Calu3 (cell line): ENCODE measurements around the gene HMMR. TPM values are rescaled to one million over a fixed set of nuclear protein-coding genes. Genes with fewer than 3 reads are reported as not detected.

ENCODE experiments used
- BruUV-seq: library from RNA; stranded (reverse); fragments of 400-500 nt; replicated peaks from 2 replicates; lab custom pipeline; 2021; lab: Mats Ljungman, UMichigan
- CTCF ChIA-PET: fragments of 300-600 bp; sonication (Branson Sonifier 250); formaldehyde crosslinking; loops from one replicate; lab custom pipeline; 2022; ENCODE audit warnings: antibody characterized with exemption; lab: Charles Lee
- DNase-seq: peaks from one replicate; pipeline ENCODE4 v3.0.0; 2022
- H3K27ac Mint-ChIP-seq: one replicate; pipeline ENCODE4 v1.8.0; 2022; ENCODE audit warnings: mixed read lengths; ENCODE audit not compliant: unreplicated experiment
- H3K27me3 Mint-ChIP-seq: one replicate; pipeline ENCODE4 v1.8.0; 2022; ENCODE audit warnings: mixed read lengths; ENCODE audit not compliant: unreplicated experiment
- H3K36me3 Mint-ChIP-seq: one replicate; pipeline ENCODE4 v1.8.0; 2022; ENCODE audit warnings: mild to moderate bottlenecking, moderate library complexity, mixed read lengths; ENCODE audit not compliant: insufficient read depth, unreplicated experiment
- H3K4me1 Mint-ChIP-seq: one replicate; pipeline ENCODE4 v1.8.0; 2022; ENCODE audit warnings: mild to moderate bottlenecking, low read depth, mixed read lengths; ENCODE audit not compliant: unreplicated experiment
- H3K4me3 Mint-ChIP-seq: one replicate; pipeline ENCODE4 v1.8.0; 2022; ENCODE audit warnings: mild to moderate bottlenecking, low read depth, moderate library complexity, mixed read lengths; ENCODE audit not compliant: unreplicated experiment
- H3K9me3 Mint-ChIP-seq: one replicate; pipeline ENCODE4 v1.8.0; 2022; ENCODE audit warnings: low read depth, mixed read lengths; ENCODE audit not compliant: unreplicated experiment
- intact Hi-C: fragments of 100-400 bp; cut with micrococcal nuclease; formaldehyde crosslinking; loops from one replicate; pipeline ENCODE4 v1.10.0; 2022; ENCODE audit not compliant: unreplicated experiment
- total RNA-seq: library from RNA; stranded (reverse); gene quantifications from 2 replicates; pipeline ENCODE4 v1.2.3, GENCODE V29; 2022
- TF ChIP-seq, protein P1 (sequence below): fragments of 200-600 bp; IDR thresholded peaks from one replicate; pipeline ENCODE4 v1.8.0; 2022; ENCODE audit warnings: antibody characterized with exemption; ENCODE audit not compliant: unreplicated experiment

HMMR gene
- total RNA-seq, 1 experiment from 2014 or later: 54.3 TPM

DNA sequence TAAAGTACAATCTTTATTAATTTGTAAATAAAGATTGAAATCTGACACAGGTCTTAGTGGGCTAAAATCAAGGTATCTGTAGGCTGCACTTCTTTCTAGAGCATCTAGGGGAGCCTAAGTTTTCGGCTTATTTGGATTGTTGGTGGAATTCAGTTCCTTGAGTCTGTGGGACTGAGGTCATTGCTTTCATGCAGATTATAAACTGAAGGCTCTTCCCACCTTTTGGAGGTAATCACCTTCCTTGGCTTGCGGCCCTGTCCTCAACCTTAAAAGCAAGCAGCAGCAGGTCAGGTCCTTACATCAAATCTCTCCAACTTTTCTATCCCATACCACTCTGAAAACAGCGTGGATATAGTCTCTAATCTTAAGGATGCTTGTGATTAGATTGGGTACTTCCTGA lies 70.8 kb downstream of the HMMR start:
- H3K4me1 Mint-ChIP-seq: no peaks in the 10 kb centered on the region
- no peaks in the 10 kb centered on the region for H3K9me3 Mint-ChIP-seq
- no peak for DNase-seq
- CTCF ChIA-PET: no interaction called here
- intact Hi-C loops: no loop called here
- no peak overlapping the region for H3K27ac Mint-ChIP-seq
- H3K4me3 Mint-ChIP-seq: no peak overlapping the region
- no peaks in the 10 kb centered on the region for H3K27me3 Mint-ChIP-seq
- BruUV-seq: no TSS peak
- no peaks in the 10 kb centered on the region for H3K36me3 Mint-ChIP-seq
- TF ChIP-seq, protein P1, sequence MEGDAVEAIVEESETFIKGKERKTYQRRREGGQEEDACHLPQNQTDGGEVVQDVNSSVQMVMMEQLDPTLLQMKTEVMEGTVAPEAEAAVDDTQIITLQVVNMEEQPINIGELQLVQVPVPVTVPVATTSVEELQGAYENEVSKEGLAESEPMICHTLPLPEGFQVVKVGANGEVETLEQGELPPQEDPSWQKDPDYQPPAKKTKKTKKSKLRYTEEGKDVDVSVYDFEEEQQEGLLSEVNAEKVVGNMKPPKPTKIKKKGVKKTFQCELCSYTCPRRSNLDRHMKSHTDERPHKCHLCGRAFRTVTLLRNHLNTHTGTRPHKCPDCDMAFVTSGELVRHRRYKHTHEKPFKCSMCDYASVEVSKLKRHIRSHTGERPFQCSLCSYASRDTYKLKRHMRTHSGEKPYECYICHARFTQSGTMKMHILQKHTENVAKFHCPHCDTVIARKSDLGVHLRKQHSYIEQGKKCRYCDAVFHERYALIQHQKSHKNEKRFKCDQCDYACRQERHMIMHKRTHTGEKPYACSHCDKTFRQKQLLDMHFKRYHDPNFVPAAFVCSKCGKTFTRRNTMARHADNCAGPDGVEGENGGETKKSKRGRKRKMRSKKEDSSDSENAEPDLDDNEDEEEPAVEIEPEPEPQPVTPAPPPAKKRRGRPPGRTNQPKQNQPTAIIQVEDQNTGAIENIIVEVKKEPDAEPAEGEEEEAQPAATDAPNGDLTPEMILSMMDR: no peak

DNA sequence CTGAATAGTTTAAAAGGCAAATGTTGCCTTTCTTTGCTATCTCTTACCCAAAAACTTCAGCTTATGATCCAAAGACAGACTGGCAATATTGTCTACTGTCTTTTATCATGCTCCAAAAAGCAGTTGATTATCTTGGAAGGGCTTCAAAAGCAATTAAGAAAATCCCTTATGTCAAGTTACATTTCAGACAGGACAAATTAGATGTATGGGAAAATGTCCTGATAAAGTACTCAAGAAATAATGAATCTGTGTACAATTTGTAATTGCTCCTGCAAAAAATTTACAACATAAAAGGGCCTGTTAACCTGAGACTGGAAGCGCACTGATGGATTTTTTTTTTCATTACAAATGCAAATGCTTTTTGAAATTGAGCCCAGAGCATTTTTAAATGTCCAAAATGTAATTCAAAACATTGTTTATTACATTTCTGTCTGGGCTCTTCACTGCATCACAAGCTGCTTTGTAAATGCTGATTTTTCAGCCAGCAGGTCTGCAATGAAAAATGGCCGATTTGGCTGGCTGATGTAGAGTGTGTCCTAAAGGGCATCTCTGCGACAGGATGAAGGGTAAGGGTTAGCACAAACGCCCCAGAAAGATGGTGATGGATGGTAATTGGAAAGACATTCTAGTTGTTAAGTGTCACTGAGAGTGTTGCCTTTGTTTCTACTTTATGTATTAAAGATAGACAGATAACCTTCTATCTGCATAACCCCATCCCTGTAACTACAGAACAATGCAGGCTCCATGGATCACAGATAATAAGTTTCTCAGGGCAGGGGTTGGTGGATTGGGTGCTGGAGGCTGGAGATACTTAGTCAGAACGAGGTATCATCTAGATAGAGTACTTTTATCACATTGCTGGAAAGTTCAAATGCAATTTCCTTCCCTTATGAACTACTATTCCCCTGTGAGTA lies 72.0 kb downstream of the HMMR start:
- TF ChIP-seq, protein P1: no peak
- Mint-ChIP-seq H3K27me3 (no peaks in the 10 kb centered on the region), H3K4me1 (no peaks in the 10 kb centered on the region), H3K4me3 (no peak overlapping the region), H3K27ac (no peak overlapping the region), H3K9me3 (no peaks in the 10 kb centered on the region), H3K36me3 (no peaks in the 10 kb centered on the region)
- no TSS peak for BruUV-seq
- CTCF ChIA-PET: no interaction called here
- no peak for DNase-seq
- intact Hi-C loops: no loop called here

DNA sequence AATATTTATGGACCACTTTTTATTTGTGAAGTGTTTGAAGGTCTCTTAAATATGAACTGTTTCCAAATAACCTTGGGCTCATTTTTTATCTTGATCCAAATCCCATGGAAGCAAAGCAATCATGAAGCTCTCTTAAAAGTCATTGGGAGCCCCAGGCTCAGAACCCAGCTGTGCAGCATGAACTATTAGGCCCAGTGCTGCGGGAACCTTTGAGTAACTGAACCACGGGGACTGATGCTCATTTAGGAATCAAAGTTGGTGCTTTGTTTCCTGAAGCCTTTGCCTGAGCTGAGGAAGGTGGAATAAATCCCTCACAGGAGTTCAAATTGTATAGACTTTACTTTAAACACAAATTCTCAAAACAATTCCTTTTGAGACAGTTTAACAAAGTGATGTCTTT lies 72.8 kb downstream of the HMMR start:
- H3K27ac Mint-ChIP-seq: no peak overlapping the region
- CTCF ChIA-PET: no interaction called here
- no peak for DNase-seq

DNA sequence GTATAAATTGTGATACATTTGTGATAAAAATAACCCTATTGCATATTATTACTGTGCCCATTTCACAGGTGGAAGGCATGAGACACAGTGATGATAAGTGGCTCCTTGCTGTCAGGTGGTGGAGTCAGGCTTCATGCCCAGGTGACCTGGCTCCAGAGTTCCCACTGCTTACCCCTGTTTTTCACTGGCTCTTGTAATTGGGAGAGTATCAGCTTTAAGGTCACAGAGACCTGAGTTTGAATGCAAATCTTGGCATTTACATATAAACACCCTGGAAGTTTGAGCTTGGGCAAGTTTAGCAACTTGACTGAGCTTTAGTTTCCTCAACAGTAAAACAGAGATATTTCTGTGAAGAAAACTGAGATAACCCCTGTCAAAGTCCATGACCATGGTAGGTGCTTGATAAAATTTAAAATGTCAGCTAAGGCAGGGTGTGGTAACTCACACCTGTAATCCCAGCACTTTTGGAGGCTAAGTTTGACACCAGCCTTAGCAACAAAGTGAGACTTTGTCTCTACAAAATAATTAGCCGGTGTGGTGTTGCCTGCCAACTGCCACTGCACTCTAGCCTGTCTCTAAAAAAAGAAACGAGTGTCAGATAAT lies 74.2 kb downstream of the HMMR start:
- BruUV-seq: no TSS peak
- H3K4me3 Mint-ChIP-seq: no peak overlapping the region
- intact Hi-C loops: no loop called here

More for the DNA sequence above, 72.8 kb downstream of the HMMR start:
- H3K9me3 Mint-ChIP-seq: no peaks in the 10 kb centered on the region
- no peak overlapping the region for H3K4me3 Mint-ChIP-seq
- TF ChIP-seq, protein P1: no peak
- H3K27me3 Mint-ChIP-seq: no peaks in the 10 kb centered on the region
- no TSS peak for BruUV-seq
- no peaks in the 10 kb centered on the region for H3K4me1 Mint-ChIP-seq
- intact Hi-C loops: no loop called here
- no peaks in the 10 kb centered on the region for H3K36me3 Mint-ChIP-seq

More for the DNA sequence above, 74.2 kb downstream of the HMMR start:
- TF ChIP-seq, protein P1: no peak
- H3K9me3 Mint-ChIP-seq: no peaks in the 10 kb centered on the region
- no peaks in the 10 kb centered on the region for H3K36me3 Mint-ChIP-seq
- no peaks in the 10 kb centered on the region for H3K27me3 Mint-ChIP-seq
- CTCF ChIA-PET: no interaction called here
- H3K27ac Mint-ChIP-seq: no peak overlapping the region
- DNase-seq: no peak
- H3K4me1 Mint-ChIP-seq: no peaks in the 10 kb centered on the region
